Measurements from ENCODE around the gene CMTM6.

CMTM6 gene

DNA sequence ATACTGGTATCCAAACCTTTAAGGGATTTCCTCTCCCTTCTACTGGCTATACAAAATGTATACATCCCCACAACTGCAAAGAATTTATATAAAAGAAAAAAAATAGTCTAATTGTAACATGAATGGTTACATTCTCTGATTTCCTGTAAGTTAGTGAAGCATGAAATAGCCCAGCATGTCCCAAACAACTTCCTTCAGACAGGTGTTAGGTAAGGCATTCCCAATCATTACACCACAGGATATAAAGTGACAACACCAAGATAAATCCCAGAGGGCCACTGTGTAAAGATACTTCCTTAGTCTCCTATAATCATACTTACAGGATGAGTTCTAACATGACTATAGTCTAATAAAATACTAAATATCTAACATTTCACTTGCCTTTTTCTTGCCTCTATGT is 7.6 kb downstream of the CMTM6 start:
- DNase-seq (ENCODE audit: low read depth, low spot score), result no peak
- H3K36me3 ChIP-seq (ENCODE audit: insufficient read depth, low read length), result no peaks in the 10 kb centered on the region
- no peak for TF ChIP-seq POLR2AphosphoS5 (IDR thresholded peaks at IDR 0.05; ENCODE audit: borderline replicate concordance, low read depth, low read length)
- no peaks in the 10 kb centered on the region for H3K9me3 ChIP-seq (ENCODE audit: low read depth, low read length)
- H3K4me3 ChIP-seq, result no peak overlapping the region
- H3K9ac ChIP-seq (ENCODE audit: insufficient read length), result no peak overlapping the region
- no peak overlapping the region for H3K27ac ChIP-seq

DNA sequence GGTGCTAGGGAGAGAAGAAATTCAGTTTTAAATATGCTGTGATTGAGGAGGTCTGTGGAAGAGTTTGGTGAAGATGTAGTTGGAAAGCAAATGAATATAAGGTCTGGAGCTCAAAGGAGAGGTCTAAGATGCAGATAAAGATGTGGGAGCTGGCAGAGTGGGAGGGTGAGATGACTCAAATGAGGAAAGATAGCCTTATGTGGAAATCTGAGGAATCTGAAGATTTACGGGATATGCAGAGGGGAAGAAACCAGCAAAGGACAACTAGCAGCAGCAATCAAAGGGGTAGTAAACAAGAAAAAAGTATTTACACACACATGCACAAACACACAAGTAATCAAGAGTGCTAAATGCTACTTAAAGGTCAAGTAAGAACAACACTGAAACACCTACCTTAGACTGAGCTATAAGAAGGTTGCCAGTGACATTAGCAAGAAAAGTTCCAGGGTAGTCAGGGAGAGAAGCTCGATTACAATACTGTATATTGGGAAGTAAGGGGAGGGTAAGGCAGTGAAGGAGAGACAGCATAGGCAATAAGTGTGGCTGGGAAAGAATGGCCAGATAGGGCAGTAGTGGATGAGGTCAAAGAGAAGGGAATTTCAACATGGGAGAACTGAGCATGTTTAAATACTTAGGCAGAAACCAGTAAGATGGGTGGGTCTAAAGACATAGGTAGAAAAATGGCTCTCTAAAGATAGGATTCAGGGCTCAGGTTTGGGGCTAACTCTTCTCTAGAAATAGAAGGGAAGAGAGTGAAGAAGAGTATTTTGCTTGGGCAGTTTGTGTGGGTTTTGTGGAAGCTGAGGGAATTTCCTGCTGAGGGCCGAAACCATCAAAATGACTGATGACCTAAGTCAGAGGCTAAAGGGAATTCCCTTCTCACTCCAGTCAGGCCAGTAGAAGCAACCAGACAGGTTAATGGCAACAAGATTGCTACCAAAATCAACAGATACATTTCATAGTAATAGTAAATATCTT is 8.9 kb downstream of the CMTM6 start:
- no peak for DNase-seq (ENCODE audit: low read depth, low spot score)
- no peak overlapping the region for H3K27ac ChIP-seq
- H3K9ac ChIP-seq (ENCODE audit: insufficient read length), result no peak overlapping the region
- no peaks in the 10 kb centered on the region for H3K9me3 ChIP-seq (ENCODE audit: low read depth, low read length)
- H3K4me3 ChIP-seq, result no peak overlapping the region
- TF ChIP-seq FOXP2 (optimal IDR thresholded peaks at IDR 0.05; ENCODE audit: control extremely low read depth, extremely low read length, insufficient read depth) (no peak), EZH2 (IDR thresholded peaks at IDR 0.05) (no peak), POLR2AphosphoS5 (IDR thresholded peaks at IDR 0.05; ENCODE audit: borderline replicate concordance, low read depth, low read length) (no peak)
- no peaks in the 10 kb centered on the region for H3K36me3 ChIP-seq (ENCODE audit: insufficient read depth, low read length)

DNA sequence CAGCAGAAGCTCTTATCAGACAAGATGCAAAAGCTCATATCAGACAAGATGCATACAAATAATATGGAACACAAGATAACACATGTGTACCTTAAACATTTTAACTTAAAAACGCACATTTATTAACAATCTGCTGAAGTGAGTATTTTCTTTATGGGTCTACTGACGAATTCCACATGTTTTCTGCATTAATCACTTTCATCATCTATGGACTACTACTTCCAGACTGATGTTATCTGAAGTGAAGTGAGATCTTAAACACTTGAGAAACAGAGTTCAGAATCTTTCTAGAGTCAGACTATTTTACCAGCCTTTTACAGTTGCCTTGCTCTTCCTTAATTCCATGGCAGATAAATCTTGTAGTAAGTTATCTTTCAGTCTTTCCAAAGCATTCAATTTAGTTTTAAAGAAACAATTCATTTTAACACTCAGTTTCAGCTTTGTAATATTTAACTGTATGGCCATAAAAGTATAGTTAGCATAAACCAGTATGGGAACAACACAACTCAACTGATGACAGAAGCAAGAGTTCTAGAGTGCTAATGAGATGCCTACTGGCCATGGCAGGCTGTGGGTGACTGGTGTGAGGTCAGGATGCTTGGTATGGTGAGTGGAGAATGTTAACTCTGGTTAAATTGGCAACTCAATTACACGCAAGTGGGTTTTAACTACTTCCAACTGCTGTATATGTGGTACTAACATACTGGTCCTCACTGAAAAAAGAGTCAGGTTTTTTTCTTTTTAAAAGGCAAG is 9.8 kb downstream of the CMTM6 start:
- H3K9me3 ChIP-seq (ENCODE audit: low read depth, low read length), result no peaks in the 10 kb centered on the region
- H3K9ac ChIP-seq (ENCODE audit: insufficient read length), result no peak overlapping the region
- no peak overlapping the region for H3K4me3 ChIP-seq
- TF ChIP-seq FOXP2 (optimal IDR thresholded peaks at IDR 0.05; ENCODE audit: control extremely low read depth, extremely low read length, insufficient read depth), result no peak
- no peak for TF ChIP-seq POLR2AphosphoS5 (IDR thresholded peaks at IDR 0.05; ENCODE audit: borderline replicate concordance, low read depth, low read length)
- TF ChIP-seq EZH2 (IDR thresholded peaks at IDR 0.05), result no peak
- H3K36me3 ChIP-seq (ENCODE audit: insufficient read depth, low read length), result no peaks in the 10 kb centered on the region
- no peak overlapping the region for H3K27ac ChIP-seq
- no peak for DNase-seq (ENCODE audit: low read depth, low spot score)

DNA sequence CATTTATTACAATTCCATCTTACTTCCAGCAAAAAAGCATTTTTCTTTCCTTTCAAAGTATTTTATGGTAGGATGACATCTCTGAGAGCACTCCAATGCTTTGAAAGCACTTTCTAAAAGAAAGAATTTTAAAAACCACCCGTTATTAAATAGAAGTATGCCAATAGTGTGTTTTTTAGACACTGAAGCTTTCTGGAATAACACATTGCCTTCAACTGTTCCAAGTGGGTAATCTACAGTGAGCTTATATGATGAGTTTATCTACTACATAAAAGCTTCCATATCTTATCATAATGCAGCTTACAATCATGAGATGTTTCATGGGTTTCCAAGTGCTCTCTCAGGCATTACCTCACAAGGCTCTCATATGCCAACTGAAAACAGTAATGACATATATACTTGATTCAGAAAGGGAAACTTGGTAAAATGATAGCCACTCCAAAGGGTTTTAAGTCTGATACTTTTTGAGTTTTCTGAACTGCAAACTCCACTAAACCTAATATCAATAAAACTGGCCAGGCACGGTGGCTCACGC is 14.1 kb downstream of the CMTM6 start:
- H3K9me3 ChIP-seq (ENCODE audit: low read depth, low read length), result no peaks in the 10 kb centered on the region
- no peak overlapping the region for H3K4me3 ChIP-seq
- no peak for DNase-seq (ENCODE audit: low read depth, low spot score)
- no peaks in the 10 kb centered on the region for H3K36me3 ChIP-seq (ENCODE audit: insufficient read depth, low read length)
- TF ChIP-seq POLR2AphosphoS5 (IDR thresholded peaks at IDR 0.05; ENCODE audit: borderline replicate concordance, low read depth, low read length) (no peak), FOXP2 (optimal IDR thresholded peaks at IDR 0.05; ENCODE audit: control extremely low read depth, extremely low read length, insufficient read depth) (no peak), EZH2 (IDR thresholded peaks at IDR 0.05) (no peak)
- no peak overlapping the region for H3K9ac ChIP-seq (ENCODE audit: insufficient read length)
- no peak overlapping the region for H3K27ac ChIP-seq

DNA sequence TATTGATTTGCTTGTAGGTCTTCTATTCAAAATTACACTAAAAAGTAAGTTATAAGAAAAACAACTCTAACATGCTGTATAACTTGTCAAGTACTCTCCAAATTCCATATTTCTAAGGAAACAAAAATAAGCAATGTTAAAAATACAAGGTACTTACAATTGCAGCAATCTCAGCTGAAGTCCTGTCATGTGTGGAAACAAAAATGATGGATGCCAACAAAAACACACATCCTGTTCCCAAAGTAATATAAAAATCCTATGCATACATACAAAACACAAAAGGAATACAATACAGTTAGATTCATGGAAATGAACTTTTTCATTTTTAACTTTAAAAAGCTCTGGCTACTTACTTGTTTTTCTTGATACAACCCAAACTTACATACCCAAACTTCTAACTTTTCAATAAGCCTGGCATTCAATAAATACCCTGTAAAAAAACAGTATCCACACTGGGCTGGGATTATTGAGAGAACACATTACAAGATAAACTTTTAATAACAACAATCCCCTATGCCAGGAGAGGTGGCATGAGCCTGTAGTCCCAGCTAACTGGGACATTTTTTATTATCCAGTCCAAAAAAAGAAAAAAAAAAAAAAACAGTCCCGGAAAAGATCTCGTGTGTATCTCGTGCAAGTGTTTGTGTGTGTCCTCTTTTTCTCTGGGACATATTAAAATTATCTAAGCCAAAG is 14.7 kb downstream of the CMTM6 start:
- no peaks in the 10 kb centered on the region for H3K36me3 ChIP-seq (ENCODE audit: insufficient read depth, low read length)
- TF ChIP-seq FOXP2 (optimal IDR thresholded peaks at IDR 0.05; ENCODE audit: control extremely low read depth, extremely low read length, insufficient read depth) (no peak), EZH2 (IDR thresholded peaks at IDR 0.05) (no peak), POLR2AphosphoS5 (IDR thresholded peaks at IDR 0.05; ENCODE audit: borderline replicate concordance, low read depth, low read length) (no peak)
- H3K9ac ChIP-seq (ENCODE audit: insufficient read length), result no peak overlapping the region

DNA sequence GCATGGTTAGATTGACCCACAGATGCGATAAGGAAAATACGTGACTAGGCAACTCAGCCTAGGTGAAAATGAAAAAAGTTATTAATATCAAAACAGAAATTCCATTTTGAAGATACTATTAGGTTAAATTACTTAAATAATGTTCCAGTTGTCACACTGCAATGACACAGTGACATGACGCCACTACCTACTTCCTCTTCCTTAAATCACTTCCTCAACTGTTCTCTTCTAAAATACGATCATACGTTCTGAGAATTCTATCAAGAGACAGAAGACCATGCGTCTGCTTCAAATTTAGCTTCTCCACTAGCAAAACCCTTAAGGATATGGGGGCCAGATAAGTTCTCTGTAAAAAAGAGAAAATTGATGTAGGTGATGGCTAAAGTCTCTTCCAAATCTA is 18.2 kb downstream of the CMTM6 start:
- TF ChIP-seq POLR2AphosphoS5 (IDR thresholded peaks at IDR 0.05; ENCODE audit: borderline replicate concordance, low read depth, low read length) (no peak), FOXP2 (optimal IDR thresholded peaks at IDR 0.05; ENCODE audit: control extremely low read depth, extremely low read length, insufficient read depth) (no peak)
- Histone ChIP-seq H3K27ac (no peak overlapping the region), H3K9me3 (ENCODE audit: low read depth, low read length) (no peaks in the 10 kb centered on the region), H3K9ac (ENCODE audit: insufficient read length) (no peak overlapping the region), H3K36me3 (ENCODE audit: insufficient read depth, low read length) (no peaks in the 10 kb centered on the region), H3K4me3 (no peak overlapping the region)
- DNase-seq (ENCODE audit: low read depth, low spot score), result no peak

More for the DNA sequence above, 14.7 kb downstream of the CMTM6 start:
- Histone ChIP-seq H3K9me3 (ENCODE audit: low read depth, low read length) (no peaks in the 10 kb centered on the region), H3K27ac (no peak overlapping the region), H3K4me3 (no peak overlapping the region)
- no peak for DNase-seq (ENCODE audit: low read depth, low spot score)

DNA sequence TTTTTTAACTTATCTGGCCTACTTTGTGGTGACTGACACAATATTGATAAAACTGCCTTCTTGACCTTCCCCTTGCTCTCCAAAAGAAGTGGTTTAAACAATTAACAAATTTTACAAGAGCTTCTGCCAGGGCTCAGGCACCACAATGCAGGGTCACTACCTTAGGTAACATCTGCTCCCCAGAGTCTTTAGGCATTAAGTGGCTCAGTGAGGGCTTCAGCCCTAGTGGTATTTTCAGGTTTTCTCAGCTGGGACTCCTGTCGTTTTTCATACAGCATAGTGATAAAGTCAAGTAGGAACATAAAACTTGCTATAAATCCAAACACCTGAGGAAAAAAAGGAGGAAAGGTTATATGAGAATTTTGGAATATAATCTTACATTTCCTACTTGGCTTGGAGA is 18.9 kb downstream of the CMTM6 start:
- no peak overlapping the region for H3K9ac ChIP-seq (ENCODE audit: insufficient read length)
- no peaks in the 10 kb centered on the region for H3K9me3 ChIP-seq (ENCODE audit: low read depth, low read length)
- no peak for TF ChIP-seq FOXP2 (optimal IDR thresholded peaks at IDR 0.05; ENCODE audit: control extremely low read depth, extremely low read length, insufficient read depth)
- no peak for TF ChIP-seq POLR2AphosphoS5 (IDR thresholded peaks at IDR 0.05; ENCODE audit: borderline replicate concordance, low read depth, low read length)
- TF ChIP-seq EZH2 (IDR thresholded peaks at IDR 0.05), result no peak
- no peak overlapping the region for H3K27ac ChIP-seq
- DNase-seq (ENCODE audit: low read depth, low spot score), result no peak
- no peak overlapping the region for H3K4me3 ChIP-seq
- no peaks in the 10 kb centered on the region for H3K36me3 ChIP-seq (ENCODE audit: insufficient read depth, low read length)

DNA sequence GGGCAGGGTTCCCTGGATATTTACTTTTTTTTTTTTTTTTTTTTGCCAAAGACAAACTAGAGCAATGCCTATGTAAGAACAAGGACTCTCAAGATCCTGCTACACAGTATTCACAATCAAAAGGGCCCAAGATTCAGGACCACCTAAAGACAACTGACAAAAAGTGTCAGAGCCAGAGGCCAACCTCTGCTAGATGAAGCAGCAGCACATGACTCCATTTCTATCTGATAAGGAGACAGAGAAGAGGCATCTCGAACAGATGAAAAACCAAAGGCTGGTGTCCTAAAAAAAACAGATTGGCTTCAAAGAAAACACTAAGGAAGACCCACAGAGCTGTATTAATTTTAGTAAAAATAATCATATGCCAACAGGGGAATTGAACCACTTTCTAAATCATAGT is 20.0 kb downstream of the CMTM6 start:
- Histone ChIP-seq H3K9ac (ENCODE audit: insufficient read length) (no peak overlapping the region), H3K9me3 (ENCODE audit: low read depth, low read length) (no peaks in the 10 kb centered on the region), H3K36me3 (ENCODE audit: insufficient read depth, low read length) (no peaks in the 10 kb centered on the region), H3K4me3 (no peak overlapping the region), H3K27ac (no peak overlapping the region)
- TF ChIP-seq FOXP2 (optimal IDR thresholded peaks at IDR 0.05; ENCODE audit: control extremely low read depth, extremely low read length, insufficient read depth) (no peak), EZH2 (IDR thresholded peaks at IDR 0.05) (no peak), POLR2AphosphoS5 (IDR thresholded peaks at IDR 0.05; ENCODE audit: borderline replicate concordance, low read depth, low read length) (no peak)
- DNase-seq (ENCODE audit: low read depth, low spot score), result no peak

All from SK-N-MC (cell line).